MCF 10A (cell line): ENCODE results near the gene HOPX. TPM values are rescaled to one million over a fixed set of nuclear protein-coding genes. Genes with fewer than 3 reads are reported as not detected.

ENCODE experiments used
- BruUV-seq: library from RNA; stranded (reverse); fragments of 400-500 nt; replicated peaks from 2 replicates; lab custom pipeline; 2021; lab: Mats Ljungman, UMichigan
- CTCF ChIA-PET: fragments of 300-600 bp; sonication (Branson Sonifier 250); formaldehyde crosslinking; extraction: SDS; loops from one replicate; lab custom pipeline; 2021; ENCODE audit warnings: antibody characterized with exemption, inconsistent platforms; lab: Yijun Ruan, JAX
- POLR2A ChIA-PET: fragments of 300-600, 350-650 bp; sonication (Branson Sonifier 250); formaldehyde crosslinking; extraction: SDS; loops from one replicate; lab custom pipeline; 2020; ENCODE audit warnings: antibody characterized with exemption, inconsistent platforms; lab: Yijun Ruan, JAX
- DNase-seq: peaks from one replicate; pipeline ENCODE4 v3.0.0-alpha.2; 2018; ENCODE audit not compliant: unreplicated experiment
- H3K27ac Mint-ChIP-seq: one replicate; pipeline ENCODE4 v1.8.0; 2022; ENCODE audit warnings: mild to moderate bottlenecking, low read depth, mixed read lengths; ENCODE audit not compliant: unreplicated experiment
- H3K27me3 Mint-ChIP-seq: one replicate; pipeline ENCODE4 v1.8.0; 2022; ENCODE audit warnings: mixed read lengths; ENCODE audit not compliant: insufficient read depth, unreplicated experiment
- H3K36me3 Mint-ChIP-seq: one replicate; pipeline ENCODE4 v1.8.0; 2022; ENCODE audit warnings: mild to moderate bottlenecking, moderate library complexity, mixed read lengths; ENCODE audit not compliant: insufficient read depth, unreplicated experiment
- H3K4me1 Mint-ChIP-seq: one replicate; pipeline ENCODE4 v1.8.0; 2022; ENCODE audit warnings: mixed read lengths; ENCODE audit not compliant: insufficient read depth, unreplicated experiment
- H3K4me3 Mint-ChIP-seq: one replicate; pipeline ENCODE4 v1.8.0; 2022; ENCODE audit warnings: mild to moderate bottlenecking, moderate library complexity, mixed read lengths; ENCODE audit not compliant: unreplicated experiment
- H3K9me3 Mint-ChIP-seq: one replicate; pipeline ENCODE4 v1.8.0; 2022; ENCODE audit warnings: mixed read lengths; ENCODE audit not compliant: unreplicated experiment
- intact Hi-C: fragments of 100-400 bp; cut with micrococcal nuclease; formaldehyde crosslinking; loops from 2 replicates; pipeline ENCODE4 v1.14.1; 2022
- total RNA-seq: library from RNA; stranded (reverse); gene quantifications from 2 replicates; pipeline ENCODE4 v1.2.3, GENCODE V29; 2022
- TF ChIP-seq, protein P1 (sequence below): fragments of 200-600 bp; IDR thresholded peaks from one replicate; pipeline ENCODE4 v1.8.0; 2022; ENCODE audit warnings: antibody characterized with exemption, mild to moderate bottlenecking; ENCODE audit not compliant: unreplicated experiment

Gene HOPX
- total RNA-seq, 1 experiment from 2014 or later: not detected

DNA sequence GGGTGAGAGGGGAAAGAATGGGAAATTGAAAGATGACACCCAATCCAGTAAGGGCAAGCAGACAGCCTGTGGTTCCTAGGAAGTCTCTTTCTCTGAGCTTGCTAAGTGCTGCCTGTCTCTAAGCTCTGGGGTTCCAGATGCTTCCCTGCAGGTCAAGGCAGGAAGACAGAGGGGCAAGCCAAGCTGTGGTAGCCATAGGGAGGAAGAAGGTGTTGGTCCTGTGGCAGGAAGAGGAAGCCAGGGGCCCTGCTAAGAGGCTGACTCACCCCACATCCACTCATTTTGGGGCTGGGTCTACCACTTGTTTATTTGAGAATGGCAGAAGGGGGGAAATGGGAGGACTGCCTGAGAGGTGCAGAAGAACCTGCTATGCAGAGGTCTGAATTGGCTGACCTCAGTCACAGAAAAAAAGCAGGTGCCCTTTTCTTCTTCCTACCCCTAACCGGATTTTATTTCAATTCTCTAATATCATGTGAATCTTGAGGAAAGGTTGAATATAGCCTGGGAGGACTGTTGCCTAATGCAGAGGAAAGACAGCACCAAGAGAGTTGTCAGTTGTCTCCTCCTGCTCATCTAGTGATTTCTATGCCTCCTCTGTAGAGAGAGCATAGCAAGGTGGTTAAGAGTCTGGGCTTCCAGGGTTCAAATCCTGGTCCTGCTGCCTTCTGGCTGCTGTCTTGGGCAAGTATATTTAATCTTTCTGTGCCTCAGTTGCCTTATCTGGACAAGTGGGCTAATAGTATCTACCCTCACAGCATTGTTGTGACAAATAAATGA, 27.4 kb downstream of the HOPX start:
- Mint-ChIP-seq H3K9me3 (no peaks in the 10 kb centered on the region), H3K4me3 (no peak overlapping the region), H3K27me3 (peaks cover 42% of the 10 kb centered on the region), H3K4me1 (peaks cover 17% of the 10 kb centered on the region), H3K27ac (no peak overlapping the region), H3K36me3 (no peaks in the 10 kb centered on the region)
- no peak for DNase-seq
- TF ChIP-seq, protein P1, sequence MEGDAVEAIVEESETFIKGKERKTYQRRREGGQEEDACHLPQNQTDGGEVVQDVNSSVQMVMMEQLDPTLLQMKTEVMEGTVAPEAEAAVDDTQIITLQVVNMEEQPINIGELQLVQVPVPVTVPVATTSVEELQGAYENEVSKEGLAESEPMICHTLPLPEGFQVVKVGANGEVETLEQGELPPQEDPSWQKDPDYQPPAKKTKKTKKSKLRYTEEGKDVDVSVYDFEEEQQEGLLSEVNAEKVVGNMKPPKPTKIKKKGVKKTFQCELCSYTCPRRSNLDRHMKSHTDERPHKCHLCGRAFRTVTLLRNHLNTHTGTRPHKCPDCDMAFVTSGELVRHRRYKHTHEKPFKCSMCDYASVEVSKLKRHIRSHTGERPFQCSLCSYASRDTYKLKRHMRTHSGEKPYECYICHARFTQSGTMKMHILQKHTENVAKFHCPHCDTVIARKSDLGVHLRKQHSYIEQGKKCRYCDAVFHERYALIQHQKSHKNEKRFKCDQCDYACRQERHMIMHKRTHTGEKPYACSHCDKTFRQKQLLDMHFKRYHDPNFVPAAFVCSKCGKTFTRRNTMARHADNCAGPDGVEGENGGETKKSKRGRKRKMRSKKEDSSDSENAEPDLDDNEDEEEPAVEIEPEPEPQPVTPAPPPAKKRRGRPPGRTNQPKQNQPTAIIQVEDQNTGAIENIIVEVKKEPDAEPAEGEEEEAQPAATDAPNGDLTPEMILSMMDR: no peak
- intact Hi-C loops: no loop called here
- CTCF ChIA-PET: interaction anchor here (1.5 kb wide), 1 partner anchor 146 kb away, joined by 3 read pairs; no protein-coding TSS in a partner anchor
- POLR2A ChIA-PET: interaction anchor here (1.4 to 1.5 kb wide), 2 partner anchors 12 to 18 kb away, joined by 3 to 6 read pairs; no protein-coding TSS in a partner anchor
- BruUV-seq: no TSS peak

- Mint-ChIP-seq H3K27me3 (peaks cover 27% of the 10 kb centered on the region), H3K36me3 (no peaks in the 10 kb centered on the region), H3K27ac (no peak overlapping the region), H3K4me1 (peaks cover 8% of the 10 kb centered on the region), H3K9me3 (no peaks in the 10 kb centered on the region), H3K4me3 (no peak overlapping the region)
- TF ChIP-seq, protein P1: no peak
- ChIA-PET CTCF (interaction anchor here (0.7 kb wide), 1 partner anchor 61 kb away, joined by 3 read pairs; no protein-coding TSS in a partner anchor), POLR2A (interaction anchor here (0.6 to 1.5 kb wide), 2 partner anchors 11 to 20 kb away, joined by 3 read pairs; no protein-coding TSS in a partner anchor)
- BruUV-seq: no TSS peak
- intact Hi-C loops: no loop called here
- DNase-seq: no peak
Observed at GRCh38 chr4:56652196-56652595, 28.9 kb downstream of the HOPX start.

- Mint-ChIP-seq H3K9me3 (no peaks in the 10 kb centered on the region), H3K27me3 (peaks cover 17% of the 10 kb centered on the region), H3K4me3 (no peak overlapping the region), H3K36me3 (no peaks in the 10 kb centered on the region), H3K27ac (no peak overlapping the region), H3K4me1 (peaks cover 6% of the 10 kb centered on the region)
- DNase-seq: no peak
- BruUV-seq: no TSS peak
- TF ChIP-seq, protein P1: no peak
- intact Hi-C loops: no loop called here
- CTCF ChIA-PET: interaction anchor here (0.8 to 1.9 kb wide), 3 partner anchors 10 to 108 kb away, joined by 4 to 11 read pairs (median 4); no protein-coding TSS in a partner anchor
- POLR2A ChIA-PET: no interaction called here
Observed at GRCh38 chr4:56651056-56651350, 30.1 kb downstream of the HOPX start.

GRCh38 chr4:56650262-56651055, 30.6 kb downstream of the HOPX start:
- intact Hi-C loops: no loop called here
- DNase-seq: no peak
- Mint-ChIP-seq H3K27me3 (peaks cover 13% of the 10 kb centered on the region), H3K4me3 (no peak overlapping the region), H3K9me3 (no peaks in the 10 kb centered on the region), H3K36me3 (no peaks in the 10 kb centered on the region), H3K27ac (no peak overlapping the region), H3K4me1 (peaks cover 6% of the 10 kb centered on the region)
- ChIA-PET CTCF (interaction anchor here (0.6 to 1.9 kb wide), 3 partner anchors 9 to 1135 kb away, joined by 3 to 11 read pairs (median 4); no protein-coding TSS in a partner anchor), POLR2A (interaction anchor here (1.0 to 1.2 kb wide), 2 partner anchors 8 to 120 kb away, joined by 3 to 4 read pairs; no protein-coding TSS in a partner anchor)
- TF ChIP-seq, protein P1: no peak
- BruUV-seq: no TSS peak
